ENCODE data around the gene TAP2.
"Not testable (repeated sequence)": the region's sequence is repeated elsewhere in the genome, so short reads cannot be mapped to it uniquely, and the experiment has no call there.

Gene TAP2

DNA sequence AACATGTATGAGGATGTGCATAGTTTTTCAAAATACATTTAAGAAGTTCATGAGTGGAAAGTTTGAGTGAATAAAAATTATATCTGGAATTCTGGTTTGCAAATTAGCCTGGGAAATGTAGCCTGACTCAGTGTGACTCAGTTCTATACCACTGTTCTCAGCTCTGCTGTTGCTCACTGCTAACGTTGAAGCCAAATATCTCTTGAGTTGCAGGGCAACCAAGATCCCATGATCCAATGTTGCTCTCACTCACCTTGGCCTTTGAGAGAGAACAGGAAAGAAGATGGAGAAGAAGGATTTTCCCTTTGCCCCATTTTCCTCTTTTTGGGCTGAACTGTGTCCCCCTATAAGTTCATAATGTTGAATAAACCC, 44.3 kb upstream of the TAP2 start:
- Histone ChIP-seq H2BK15ac (replicated peaks; ENCODE audit: low read depth) (no peak overlapping the region), H2BK5ac (ENCODE audit: low read length) (no peak overlapping the region), H4K5ac (ENCODE audit: low read length) (no peak overlapping the region), H3K79me2 (ENCODE audit: control insufficient read depth, insufficient read depth, low read length) (no peaks in the 10 kb centered on the region), H2AK5ac (ENCODE audit: low read length) (no peak overlapping the region), H3K79me1 (ENCODE audit: low read length) (no peaks in the 10 kb centered on the region), H3K4me1 (ENCODE audit: control insufficient read depth, low read depth, low read length) (no peaks in the 10 kb centered on the region), H3K23ac (ENCODE audit: low read length) (no peak overlapping the region), H3K4me3 (ENCODE audit: low read length) (no peak overlapping the region), H4K8ac (ENCODE audit: low read depth, low read length) (no peak overlapping the region), H3K9ac (ENCODE audit: low read length) (no peak overlapping the region), H3K4me2 (ENCODE audit: low read length) (no peak overlapping the region), H3K18ac (ENCODE audit: low read length) (no peak overlapping the region), H3K27ac (ENCODE audit: low read depth, low read length) (no peak overlapping the region), H3K27me3 (ENCODE audit: insufficient read depth, low read length, poor library complexity) (no peaks in the 10 kb centered on the region), H3K56ac (ENCODE audit: low read length) (no peak overlapping the region), H3K4ac (ENCODE audit: low read depth, low read length) (no peak overlapping the region), H2BK120ac (ENCODE audit: low read depth, low read length) (no peak overlapping the region), H3K36me3 (ENCODE audit: control insufficient read depth, insufficient read depth, low read length) (no peaks in the 10 kb centered on the region)
- no CpG with 5 or more reads among the region's 1 CpG for WGBS (ENCODE audit: extremely low coverage, insufficient coverage, low lambda C conversion rate)
- no peak for DNase-seq

DNA sequence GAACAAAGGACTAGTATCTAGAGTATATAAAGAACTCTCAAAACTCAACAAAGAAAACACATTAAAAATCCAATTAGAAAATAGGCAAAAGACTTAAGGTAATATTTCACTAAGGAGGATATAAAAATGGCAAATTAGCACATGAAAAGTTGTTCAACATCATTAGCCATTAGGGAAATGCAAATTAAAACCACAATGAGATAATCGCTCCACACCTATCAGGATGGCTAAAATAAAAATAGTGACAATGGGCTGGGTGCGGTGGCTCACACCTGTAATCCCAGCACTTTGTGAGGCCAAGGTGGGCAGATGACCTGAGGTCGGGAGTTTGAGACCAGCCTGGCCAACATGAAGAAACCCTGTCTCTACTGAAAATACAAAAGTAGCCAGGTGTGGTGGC, 42.4 kb upstream of the TAP2 start:
- not testable (repeated sequence) for H2AK5ac ChIP-seq (ENCODE audit: low read length); H3K4me1 ChIP-seq (ENCODE audit: control insufficient read depth, low read depth, low read length); H3K36me3 ChIP-seq (ENCODE audit: control insufficient read depth, insufficient read depth, low read length); H2BK5ac ChIP-seq (ENCODE audit: low read length); H3K4me2 ChIP-seq (ENCODE audit: low read length); H4K5ac ChIP-seq (ENCODE audit: low read length); H3K27me3 ChIP-seq (ENCODE audit: insufficient read depth, low read length, poor library complexity); H3K23ac ChIP-seq (ENCODE audit: low read length); H3K79me1 ChIP-seq (ENCODE audit: low read length); H2BK120ac ChIP-seq (ENCODE audit: low read depth, low read length); H3K4me3 ChIP-seq (ENCODE audit: low read length); H4K8ac ChIP-seq (ENCODE audit: low read depth, low read length); H3K18ac ChIP-seq (ENCODE audit: low read length); H3K9ac ChIP-seq (ENCODE audit: low read length); H3K56ac ChIP-seq (ENCODE audit: low read length); H3K4ac ChIP-seq (ENCODE audit: low read depth, low read length); H3K27ac ChIP-seq (ENCODE audit: low read depth, low read length); H3K79me2 ChIP-seq (ENCODE audit: control insufficient read depth, insufficient read depth, low read length); H2BK15ac ChIP-seq (replicated peaks; ENCODE audit: low read depth); DNase-seq
- no CpG with 5 or more reads among the region's 3 CpGs for WGBS (ENCODE audit: extremely low coverage, insufficient coverage, low lambda C conversion rate)

DNA sequence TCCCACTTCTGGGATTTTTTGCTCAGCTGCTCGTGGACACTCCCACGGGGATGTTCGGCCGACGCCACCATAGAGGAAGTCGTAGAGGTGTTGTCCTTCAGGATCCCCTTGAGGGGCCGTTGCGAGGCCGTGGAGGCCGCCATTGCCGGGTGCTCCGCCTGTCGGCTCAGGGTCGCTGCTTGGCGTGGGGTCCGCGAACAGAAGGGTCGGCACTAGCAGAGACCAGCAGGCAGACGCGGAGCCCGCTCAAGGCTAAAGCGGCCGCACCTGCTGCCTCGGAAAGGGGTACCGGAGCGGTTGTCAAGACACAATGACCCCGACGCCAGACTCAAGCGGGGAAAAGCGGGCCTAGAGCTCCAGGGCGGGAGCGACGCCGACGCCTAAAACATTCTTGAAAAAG, 41.2 kb upstream of the TAP2 start:
- H3K4ac ChIP-seq (ENCODE audit: low read depth, low read length): no peak overlapping the region
- H4K5ac ChIP-seq (ENCODE audit: low read length): no peak overlapping the region
- no peaks in the 10 kb centered on the region for H3K36me3 ChIP-seq (ENCODE audit: control insufficient read depth, insufficient read depth, low read length)
- H2BK5ac ChIP-seq (ENCODE audit: low read length): no peak overlapping the region
- H3K27me3 ChIP-seq (ENCODE audit: insufficient read depth, low read length, poor library complexity): no peaks in the 10 kb centered on the region
- H3K79me1 ChIP-seq (ENCODE audit: low read length): no peaks in the 10 kb centered on the region
- no peaks in the 10 kb centered on the region for H3K4me1 ChIP-seq (ENCODE audit: control insufficient read depth, low read depth, low read length)
- H3K56ac ChIP-seq (ENCODE audit: low read length): no peak overlapping the region
- H3K9ac ChIP-seq (ENCODE audit: low read length): no peak overlapping the region
- no peak overlapping the region for H2AK5ac ChIP-seq (ENCODE audit: low read length)
- H3K79me2 ChIP-seq (ENCODE audit: control insufficient read depth, insufficient read depth, low read length): no peaks in the 10 kb centered on the region
- no peak for DNase-seq
- H4K8ac ChIP-seq (ENCODE audit: low read depth, low read length): no peak overlapping the region
- H2BK120ac ChIP-seq (ENCODE audit: low read depth, low read length): no peak overlapping the region
- no CpG with 5 or more reads among the region's 35 CpGs for WGBS (ENCODE audit: extremely low coverage, insufficient coverage, low lambda C conversion rate)
- H3K27ac ChIP-seq (ENCODE audit: low read depth, low read length): no peak overlapping the region
- H2BK15ac ChIP-seq (replicated peaks; ENCODE audit: low read depth): no peak overlapping the region
- no peak overlapping the region for H3K4me3 ChIP-seq (ENCODE audit: low read length)
- no peak overlapping the region for H3K23ac ChIP-seq (ENCODE audit: low read length)
- H3K4me2 ChIP-seq (ENCODE audit: low read length): no peak overlapping the region
- H3K18ac ChIP-seq (ENCODE audit: low read length): no peak overlapping the region

DNA sequence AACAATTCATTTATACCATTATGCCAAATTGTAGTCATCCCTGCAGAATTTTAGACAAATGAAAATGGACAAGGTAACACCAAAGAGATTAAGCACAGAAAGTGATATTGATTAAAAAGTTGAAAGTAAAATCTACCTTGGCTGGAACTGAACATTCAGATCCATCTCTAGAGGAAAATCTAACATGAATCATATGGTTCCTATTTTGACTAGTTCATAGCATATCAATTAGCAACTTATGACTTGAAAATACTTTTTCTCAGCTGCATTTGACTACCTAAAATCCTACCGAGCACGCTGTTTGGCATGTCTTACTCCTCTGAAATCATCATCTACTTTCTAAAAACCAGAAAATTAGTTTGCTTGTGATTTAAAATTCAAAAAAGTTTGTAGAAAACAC, 38.1 kb upstream of the TAP2 start:
- no peak for DNase-seq
- no peaks in the 10 kb centered on the region for H3K36me3 ChIP-seq (ENCODE audit: control insufficient read depth, insufficient read depth, low read length)
- H3K79me2 ChIP-seq (ENCODE audit: control insufficient read depth, insufficient read depth, low read length): no peaks in the 10 kb centered on the region
- no CpG with 5 or more reads among the region's 2 CpGs for WGBS (ENCODE audit: extremely low coverage, insufficient coverage, low lambda C conversion rate)
- H3K23ac ChIP-seq (ENCODE audit: low read length): no peak overlapping the region
- no peaks in the 10 kb centered on the region for H3K79me1 ChIP-seq (ENCODE audit: low read length)
- no peak overlapping the region for H3K56ac ChIP-seq (ENCODE audit: low read length)
- H2AK5ac ChIP-seq (ENCODE audit: low read length): no peak overlapping the region
- H3K27ac ChIP-seq (ENCODE audit: low read depth, low read length): no peak overlapping the region
- H3K4me1 ChIP-seq (ENCODE audit: control insufficient read depth, low read depth, low read length): no peaks in the 10 kb centered on the region
- no peak overlapping the region for H3K4ac ChIP-seq (ENCODE audit: low read depth, low read length)
- H2BK5ac ChIP-seq (ENCODE audit: low read length): no peak overlapping the region
- no peak overlapping the region for H3K9ac ChIP-seq (ENCODE audit: low read length)
- no peak overlapping the region for H2BK120ac ChIP-seq (ENCODE audit: low read depth, low read length)
- H4K5ac ChIP-seq (ENCODE audit: low read length): no peak overlapping the region
- no peak overlapping the region for H2BK15ac ChIP-seq (replicated peaks; ENCODE audit: low read depth)
- no peak overlapping the region for H3K18ac ChIP-seq (ENCODE audit: low read length)
- H3K4me2 ChIP-seq (ENCODE audit: low read length): no peak overlapping the region
- no peak overlapping the region for H4K8ac ChIP-seq (ENCODE audit: low read depth, low read length)
- H3K4me3 ChIP-seq (ENCODE audit: low read length): no peak overlapping the region
- H3K27me3 ChIP-seq (ENCODE audit: insufficient read depth, low read length, poor library complexity): no peaks in the 10 kb centered on the region

DNA sequence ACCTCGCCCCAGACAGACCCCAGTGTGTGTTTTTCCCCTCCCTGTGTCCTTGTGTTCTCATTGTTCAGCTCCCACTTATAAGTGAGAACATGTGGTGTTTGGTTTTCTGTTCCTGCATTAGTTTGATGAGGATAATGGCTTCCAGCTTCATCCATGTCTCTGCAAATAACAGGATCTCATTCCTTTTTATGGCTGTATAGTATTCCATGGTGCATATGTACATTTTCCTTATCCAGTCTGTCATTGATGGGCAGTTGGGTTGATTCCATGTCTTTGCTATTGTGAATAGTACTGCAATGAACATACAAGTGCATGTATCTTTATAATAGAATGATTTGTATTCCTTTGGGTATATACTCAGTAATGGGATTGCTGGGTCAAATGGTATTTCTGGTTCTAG, 35.4 kb upstream of the TAP2 start:
- H3K4ac ChIP-seq (ENCODE audit: low read depth, low read length); H4K8ac ChIP-seq (ENCODE audit: low read depth, low read length); H3K36me3 ChIP-seq (ENCODE audit: control insufficient read depth, insufficient read depth, low read length); H3K18ac ChIP-seq (ENCODE audit: low read length); H3K4me2 ChIP-seq (ENCODE audit: low read length); H3K79me1 ChIP-seq (ENCODE audit: low read length); H4K5ac ChIP-seq (ENCODE audit: low read length); H2BK5ac ChIP-seq (ENCODE audit: low read length); H3K27ac ChIP-seq (ENCODE audit: low read depth, low read length); H2BK15ac ChIP-seq (replicated peaks; ENCODE audit: low read depth); H3K23ac ChIP-seq (ENCODE audit: low read length); H2BK120ac ChIP-seq (ENCODE audit: low read depth, low read length); H3K9ac ChIP-seq (ENCODE audit: low read length); DNase-seq; H3K56ac ChIP-seq (ENCODE audit: low read length); H3K27me3 ChIP-seq (ENCODE audit: insufficient read depth, low read length, poor library complexity); H3K4me1 ChIP-seq (ENCODE audit: control insufficient read depth, low read depth, low read length); H3K79me2 ChIP-seq (ENCODE audit: control insufficient read depth, insufficient read depth, low read length); H2AK5ac ChIP-seq (ENCODE audit: low read length); H3K4me3 ChIP-seq (ENCODE audit: low read length): not testable (repeated sequence)
- whole genome bisulfite sequencing (ENCODE audit: extremely low coverage, insufficient coverage, low lambda C conversion rate): no CpG with 5 or more reads among the region's 1 CpG

DNA sequence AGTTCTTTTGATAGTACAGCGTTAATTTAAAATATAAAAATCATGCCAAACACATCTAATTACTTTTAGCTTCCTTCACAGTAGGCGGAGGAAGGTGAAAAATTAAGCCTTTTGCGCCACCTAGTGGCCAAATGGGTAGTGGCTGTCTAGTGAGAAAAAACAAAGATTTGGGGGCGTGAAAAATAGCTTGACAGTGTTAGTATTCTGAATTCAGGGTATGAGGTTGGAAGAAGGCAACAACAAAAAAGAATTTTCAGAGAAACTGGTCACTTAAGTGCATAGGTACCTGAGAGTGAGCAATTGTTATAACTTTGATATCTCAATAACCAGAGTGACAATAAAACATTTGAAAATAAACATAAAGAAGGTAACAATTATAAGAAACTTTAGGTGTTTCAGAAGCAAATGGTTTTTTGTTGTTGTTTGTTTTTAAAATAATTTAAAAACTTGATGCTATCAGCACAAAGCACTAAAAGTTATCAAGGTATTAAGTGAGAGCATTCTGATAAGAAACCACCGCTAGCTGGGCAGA, 29.8 kb upstream of the TAP2 start:
- H3K4ac ChIP-seq (ENCODE audit: low read depth, low read length): no peak overlapping the region
- H3K9ac ChIP-seq (ENCODE audit: low read length): no peak overlapping the region
- no peak overlapping the region for H4K5ac ChIP-seq (ENCODE audit: low read length)
- no peaks in the 10 kb centered on the region for H3K36me3 ChIP-seq (ENCODE audit: control insufficient read depth, insufficient read depth, low read length)
- H3K79me1 ChIP-seq (ENCODE audit: low read length): no peaks in the 10 kb centered on the region
- no peak overlapping the region for H2BK15ac ChIP-seq (replicated peaks; ENCODE audit: low read depth)
- H3K27me3 ChIP-seq (ENCODE audit: insufficient read depth, low read length, poor library complexity): no peaks in the 10 kb centered on the region
- no peaks in the 10 kb centered on the region for H3K4me1 ChIP-seq (ENCODE audit: control insufficient read depth, low read depth, low read length)
- no peak overlapping the region for H3K27ac ChIP-seq (ENCODE audit: low read depth, low read length)
- peak; percentile 61 for DNase-seq
- H2AK5ac ChIP-seq (ENCODE audit: low read length): no peak overlapping the region
- H4K8ac ChIP-seq (ENCODE audit: low read depth, low read length): no peak overlapping the region
- no peaks in the 10 kb centered on the region for H3K79me2 ChIP-seq (ENCODE audit: control insufficient read depth, insufficient read depth, low read length)
- no peak overlapping the region for H3K56ac ChIP-seq (ENCODE audit: low read length)
- no peak overlapping the region for H3K23ac ChIP-seq (ENCODE audit: low read length)
- H2BK5ac ChIP-seq (ENCODE audit: low read length): no peak overlapping the region
- H3K18ac ChIP-seq (ENCODE audit: low read length): no peak overlapping the region
- no CpG with 5 or more reads among the region's 5 CpGs for WGBS (ENCODE audit: extremely low coverage, insufficient coverage, low lambda C conversion rate)
- no peak overlapping the region for H3K4me3 ChIP-seq (ENCODE audit: low read length)
- H3K4me2 ChIP-seq (ENCODE audit: low read length): no peak overlapping the region
- H2BK120ac ChIP-seq (ENCODE audit: low read depth, low read length): no peak overlapping the region
